NCI-H2196 (cell line): Measurements from ENCODE around the gene XPOT.
"Not testable (repeated sequence)": the region's sequence is repeated elsewhere in the genome, so short reads cannot be mapped to it uniquely, and the experiment has no call there.

Experiments
- DNase-seq: peaks from one replicate; lab custom pipeline; 2025; ENCODE audit not compliant: unreplicated experiment; lab: John Stamatoyannopoulos, UW

The XPOT gene

DNA sequence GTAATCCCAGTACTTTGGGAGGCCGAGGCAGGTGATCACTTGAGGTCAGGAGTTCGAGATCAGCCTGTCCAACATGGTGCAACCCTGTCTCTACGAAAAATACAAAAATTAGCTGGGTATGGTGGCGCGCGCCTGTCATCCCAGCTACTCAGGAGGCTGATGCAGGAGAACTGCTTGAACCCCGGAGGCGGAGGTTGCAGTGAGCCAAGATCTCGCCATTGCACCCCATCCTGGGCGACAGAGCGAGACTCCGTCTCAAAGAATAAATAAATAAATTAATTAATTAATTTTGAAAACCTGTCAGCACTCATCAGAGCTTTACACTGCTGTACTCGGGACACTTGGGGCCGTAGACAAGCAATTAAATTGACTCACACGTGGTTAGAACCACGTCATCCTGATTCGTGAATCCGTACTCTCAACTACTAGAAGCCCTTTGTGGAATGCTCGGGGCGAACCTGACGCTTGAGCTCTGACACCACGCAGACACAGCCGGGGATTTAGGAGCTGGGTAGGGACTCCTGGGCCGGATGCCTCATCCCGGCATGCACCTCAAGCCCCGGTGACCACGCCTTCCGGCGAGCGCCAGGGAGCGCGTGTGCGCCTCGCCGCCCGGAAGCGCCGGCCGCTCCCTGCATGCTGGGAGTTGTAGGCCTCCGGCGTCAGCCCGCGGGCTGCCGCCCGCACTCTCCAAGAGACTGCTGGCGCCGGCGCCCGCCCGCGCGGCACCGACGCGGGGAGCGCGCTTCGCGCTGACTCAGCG is at the start of gene XPOT:
Gene XPOT, plus strand, starts transcription at position 686 of the 763 bp plus-strand sequence. CDS start 5,644 bp downstream, outside the sequence.
- peak; percentile 97 for DNase-seq

DNA sequence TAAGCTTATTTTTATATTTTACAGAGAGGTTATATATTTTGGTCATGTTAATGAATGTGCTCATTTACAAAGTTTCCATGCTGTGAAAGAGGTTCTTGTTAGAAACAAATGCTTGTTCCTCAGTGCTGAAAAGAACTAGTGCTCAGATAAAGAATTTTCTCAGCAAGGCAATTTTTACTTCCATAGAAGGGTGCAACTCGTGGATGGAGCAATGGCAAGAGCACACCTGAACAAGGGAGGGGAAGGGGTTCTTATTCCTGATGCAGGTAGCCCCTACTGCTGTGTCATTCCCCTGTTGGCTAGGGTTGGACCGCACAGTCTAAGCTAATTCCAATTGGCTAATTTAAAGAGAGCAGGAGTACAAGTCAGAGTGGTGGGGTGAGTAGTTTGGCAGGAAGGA is 48.0 kb upstream of the XPOT start:
- DNase-seq: not testable (repeated sequence)

DNA sequence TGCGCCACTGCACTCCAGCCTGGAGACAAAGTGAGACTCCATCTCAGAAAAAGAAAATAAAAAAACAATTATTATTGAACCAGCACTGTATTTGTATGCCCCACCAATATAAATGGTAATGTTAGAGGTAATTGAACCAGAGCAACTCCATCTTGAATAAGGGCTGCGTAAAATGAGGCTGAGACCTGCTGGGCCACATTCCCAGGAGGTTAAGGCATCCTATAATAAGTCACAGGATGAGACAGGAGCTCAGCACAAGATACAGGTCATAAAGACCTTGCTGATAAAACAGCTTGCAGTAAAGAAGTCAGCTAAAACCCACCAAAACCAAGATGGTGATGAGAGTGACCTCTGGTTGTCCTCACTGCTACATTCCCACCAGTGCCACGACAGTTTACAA is 43.0 kb upstream of the XPOT start:
- DNase-seq: not testable (repeated sequence)

DNA sequence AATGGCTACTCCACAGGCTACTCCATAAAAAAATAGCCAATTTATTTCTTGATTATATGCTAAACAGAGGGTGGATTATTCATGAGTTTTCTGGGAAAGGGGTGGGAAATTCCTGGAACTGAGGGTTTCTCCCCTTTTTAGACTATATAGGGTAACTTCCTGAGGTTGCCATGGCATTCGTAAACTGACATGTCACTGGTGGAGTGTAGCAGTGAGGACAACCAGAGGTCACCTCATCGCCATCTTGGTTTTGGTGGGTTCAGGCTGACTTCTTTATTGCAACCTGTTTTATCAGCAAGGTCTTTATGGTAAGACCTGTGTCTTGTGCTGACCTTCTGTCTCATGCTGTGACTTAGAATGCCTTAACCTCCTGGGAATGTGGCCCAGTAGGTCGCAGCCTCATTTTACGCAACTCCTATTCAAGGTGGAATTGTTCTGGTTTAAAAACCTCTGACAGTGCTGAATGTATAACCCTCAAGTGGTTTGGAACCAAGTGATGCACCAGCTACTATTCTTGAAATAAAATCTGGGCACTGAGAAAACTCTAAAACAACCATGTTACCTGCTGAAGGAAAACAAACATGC is 41.4 kb upstream of the XPOT start:
- no peak for DNase-seq

DNA sequence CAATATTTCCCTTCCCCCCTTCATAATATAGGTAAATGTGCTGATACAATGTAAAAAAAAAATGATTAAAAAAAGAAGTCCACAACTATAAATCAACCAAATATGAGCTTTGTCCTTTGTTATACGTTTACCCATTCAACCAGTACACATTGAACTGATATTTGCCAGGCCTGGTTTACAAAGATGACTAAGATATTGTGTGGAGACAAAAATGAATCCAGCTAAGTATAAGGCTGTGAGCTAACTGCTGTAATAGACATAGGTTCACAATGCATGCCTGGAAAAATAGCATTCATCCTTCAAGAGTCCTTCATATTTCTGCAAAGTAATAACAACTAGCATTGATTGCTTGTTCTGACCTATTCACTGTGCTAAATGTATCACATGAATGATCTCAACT is 20.5 kb upstream of the XPOT start:
- no peak for DNase-seq

DNA sequence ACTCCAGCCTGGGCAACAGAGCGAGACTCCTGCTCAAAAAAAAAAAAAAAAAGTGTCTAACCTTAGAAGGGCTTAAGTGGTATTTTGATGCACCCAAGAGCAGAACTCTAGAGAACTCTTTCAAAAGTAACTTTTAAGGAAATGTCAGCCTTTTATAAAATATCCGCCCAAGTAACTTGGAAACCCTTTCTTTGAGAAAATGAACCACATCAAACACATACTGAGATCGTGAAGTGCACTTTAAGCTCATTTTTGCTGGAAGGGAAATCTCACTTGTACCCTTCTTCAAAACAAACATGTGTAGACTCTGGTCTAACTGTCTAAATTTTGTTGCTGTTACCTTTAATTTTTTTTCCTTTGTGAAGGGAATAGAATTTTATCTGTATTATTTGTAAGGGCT is 19.2 kb upstream of the XPOT start:
- no peak for DNase-seq

DNA sequence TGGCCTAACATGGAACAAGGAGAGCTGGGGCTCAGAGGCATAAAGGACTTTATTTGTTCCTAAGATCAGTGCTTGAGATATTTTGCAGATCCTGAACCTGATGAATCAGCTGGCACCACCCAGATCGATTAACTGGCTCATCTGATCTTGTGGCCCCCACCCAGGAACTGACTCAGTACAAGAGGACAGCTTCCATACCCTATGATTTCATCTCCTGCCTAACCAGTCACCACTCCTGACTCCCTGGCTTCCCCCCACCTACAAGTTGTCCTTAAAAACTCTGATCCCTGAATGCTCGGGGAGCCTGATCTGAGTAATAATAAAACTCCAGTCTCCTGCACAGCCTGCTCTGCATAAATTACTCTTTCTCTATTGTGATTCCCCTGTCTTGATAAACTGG is 18.7 kb upstream of the XPOT start:
- DNase-seq: no peak

- DNase-seq: no peak
These were observed 16.9 kb upstream of the XPOT start for GRCh38 chr12:64387197-64387816.

GRCh38 chr12:64389154-64389553 is 15.0 kb upstream of the XPOT start:
- no peak for DNase-seq

DNA sequence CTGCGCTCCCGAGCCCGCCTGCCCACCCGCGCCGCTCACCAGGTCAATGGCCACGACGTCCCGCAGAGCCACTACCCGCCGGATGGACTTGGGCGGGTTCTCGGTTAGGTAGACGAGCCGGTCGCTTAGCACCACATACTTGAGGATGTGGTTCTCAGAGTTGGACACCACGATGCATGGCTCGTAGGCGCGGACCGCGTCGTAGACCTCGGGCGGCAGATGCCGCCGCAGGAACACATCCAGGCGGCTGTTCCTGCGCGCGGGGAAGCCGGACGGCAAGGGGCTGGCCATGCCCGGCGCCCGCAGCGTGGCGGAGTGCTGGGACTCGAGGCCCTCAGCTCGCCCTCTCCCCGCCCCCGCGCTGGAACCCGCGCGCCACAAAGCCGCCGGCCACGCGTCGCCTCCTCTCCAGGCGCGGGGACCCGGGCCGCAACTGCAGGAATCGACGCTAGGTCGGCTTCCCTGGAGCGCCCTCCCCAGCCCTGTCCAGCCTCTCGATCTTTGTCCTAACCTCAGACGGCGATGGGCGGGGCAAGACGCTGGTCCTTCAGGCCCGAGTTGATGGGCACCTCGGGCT is 13.8 kb upstream of the XPOT start, which contains the start of gene C12orf56:
Gene C12orf56, minus strand, starts transcription at position 484 of the 577 bp plus-strand sequence. Its CDS starts 193 bp downstream, at position 291.
- no peak for DNase-seq

- DNase-seq: no peak
These were observed 12.0 kb upstream of the XPOT start for GRCh38 chr12:64392221-64392620.

GRCh38 chr12:64395739-64396138 is 8.5 kb upstream of the XPOT start:
- no peak for DNase-seq

DNA sequence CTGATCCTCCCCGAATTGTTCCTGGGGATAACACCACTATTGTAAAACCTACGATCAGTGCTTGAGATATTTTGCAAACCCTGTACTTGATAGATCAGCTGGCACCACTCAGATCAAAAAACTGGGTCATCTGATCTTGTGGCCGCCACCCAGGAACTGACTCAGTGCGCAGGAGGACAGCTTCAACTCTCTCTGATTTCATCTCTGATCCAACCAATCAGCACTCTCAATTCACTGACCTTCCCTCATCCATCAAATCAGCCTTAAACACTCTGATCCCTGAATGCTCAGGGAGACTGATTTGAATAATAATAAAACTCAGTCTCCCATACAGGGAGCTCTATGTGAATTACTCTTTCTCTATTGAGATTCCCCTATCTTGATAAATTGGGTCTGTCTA is 4.2 kb upstream of the XPOT start:
- peak; percentile 39 for DNase-seq

- no peak for DNase-seq
These were observed 2.0 kb upstream of the XPOT start for GRCh38 chr12:64402181-64402580.

- DNase-seq: peak; percentile 36
These were observed 471 bp downstream of the XPOT start for GRCh38 chr12:64404470-64405256.

GRCh38 chr12:64407342-64408223 is 3.4 kb downstream of the XPOT start:
- DNase-seq: no peak

GRCh38 chr12:64411427-64411826 is 7.2 kb downstream of the XPOT start:
- no peak for DNase-seq

DNA sequence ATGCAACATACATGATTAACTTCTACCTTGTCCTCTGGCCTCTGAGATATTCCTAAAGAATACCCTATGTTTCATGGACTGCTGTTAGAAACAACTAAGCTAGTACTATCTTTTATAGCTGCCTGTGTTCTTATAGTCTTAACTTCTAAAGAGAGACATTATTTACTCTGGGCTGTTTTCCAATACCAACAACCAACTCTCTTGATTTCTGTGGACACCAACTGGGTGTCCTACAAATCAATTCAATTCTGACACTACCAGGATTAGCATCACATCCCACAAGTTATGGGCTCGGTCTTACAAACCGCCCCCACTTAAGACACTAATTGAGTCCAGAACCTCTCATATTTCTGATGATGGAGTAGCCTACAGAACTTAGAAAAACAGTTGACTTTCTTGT is 8.3 kb downstream of the XPOT start:
- DNase-seq: no peak

- no peak for DNase-seq
These were observed 9.7 kb downstream of the XPOT start for GRCh38 chr12:64413884-64414283.

DNA sequence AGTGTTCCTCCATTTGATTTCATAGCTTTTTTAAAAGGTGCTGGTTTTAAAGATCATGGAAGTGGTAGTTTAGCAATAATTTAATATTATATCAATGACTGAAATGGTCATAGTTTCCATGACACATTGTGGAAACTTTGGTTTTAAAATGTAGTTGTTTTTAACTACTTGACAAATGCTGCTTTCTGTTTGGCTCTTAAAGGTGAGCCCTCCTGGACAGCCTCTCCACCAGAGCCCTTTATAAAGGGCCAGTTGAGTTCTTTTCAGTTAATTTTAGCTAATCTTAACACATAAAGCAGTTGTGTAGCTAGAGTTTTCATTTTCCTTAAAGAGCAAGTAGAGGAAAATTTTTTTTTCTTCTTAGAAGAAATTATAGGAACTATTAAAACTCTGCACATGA is 14.0 kb downstream of the XPOT start:
- no peak for DNase-seq
